Neural cell (in vitro differentiated cells): ENCODE measurements around the gene PRUNE2. TPM values are rescaled to one million over a fixed set of nuclear protein-coding genes. Genes with fewer than 3 reads are reported as not detected.

Experiments
- H2AFZ ChIP-seq: fragments of 200-600, 300-800 bp; sonication (generic), shearing (Covaris generic); 2 replicates; pipeline ENCODE4 v1.6.0; 2014; ENCODE audit warnings: low read depth, mild to moderate bottlenecking, antibody characterized with exemption, low read length, moderate library complexity
- H3F3A ChIP-seq: fragments of 200-600 bp; shearing (Covaris generic); 2 replicates; pipeline ENCODE4 v1.6.1; 2016; ENCODE audit warnings: mild to moderate bottlenecking, moderate library complexity, mixed read lengths, antibody characterized with exemption, low read length; ENCODE audit not compliant: insufficient read depth, poor library complexity, severe bottlenecking
- H3K27ac ChIP-seq: fragments of 200-600, 300-800 bp; sonication (generic), shearing (Covaris generic); 2 replicates; pipeline ENCODE4 v1.5.1; 2014; ENCODE audit warnings: mild to moderate bottlenecking, low read length, moderate library complexity
- H3K27me3 ChIP-seq: fragments of 300-800, 200-600 bp; sonication (generic), shearing (Covaris generic); 2 replicates; pipeline ENCODE4 v1.6.0; 2014; ENCODE audit warnings: mild to moderate bottlenecking, low read depth, low read length, moderate library complexity; ENCODE audit not compliant: insufficient read depth
- H3K36me3 ChIP-seq: fragments of 300-800, 200-600 bp; sonication (generic), shearing (Covaris generic); 2 replicates; pipeline ENCODE4 v1.5.1; 2014; ENCODE audit warnings: mild to moderate bottlenecking, antibody characterized with exemption, low read length, moderate library complexity; ENCODE audit not compliant: insufficient read depth
- H3K4me2 ChIP-seq: fragments of 300-800, 200-600 bp; sonication (generic), shearing (Covaris generic); 2 replicates; pipeline ENCODE4 v1.6.0; 2014; ENCODE audit warnings: mild to moderate bottlenecking, low read length
- H3K4me3 ChIP-seq: fragments of 300-800, 200-600 bp; sonication (generic), shearing (Covaris generic); 2 replicates; pipeline ENCODE4 v1.5.1; 2014; ENCODE audit warnings: mild to moderate bottlenecking, low read length, moderate library complexity
- H3K79me2 ChIP-seq: fragments of 200-600 bp; shearing (Covaris generic); replicated peaks from 2 replicates; pipeline ENCODE4 v1.6.0; 2014; ENCODE audit warnings: mild to moderate bottlenecking, low read length, moderate library complexity; ENCODE audit not compliant: insufficient read depth
- H3K9ac ChIP-seq: fragments of 300-800, 200-600 bp; sonication (generic), shearing (Covaris generic); 2 replicates; pipeline ENCODE4 v1.6.1; 2016; ENCODE audit warnings: mild to moderate bottlenecking, low read length, mixed read lengths
- H3K9me2 ChIP-seq: fragments of 200-600 bp; shearing (Covaris generic); 2 replicates; pipeline ENCODE4 v1.6.1; 2016; ENCODE audit warnings: mild to moderate bottlenecking, low read length, mixed read lengths; ENCODE audit not compliant: insufficient read depth
- H3K9me3 ChIP-seq: fragments of 200-600, 300-800 bp; sonication (generic), shearing (Covaris generic); 2 replicates; pipeline ENCODE4 v1.6.1; 2016; ENCODE audit warnings: mild to moderate bottlenecking, mixed run types, low read length, moderate library complexity, mixed read lengths
- H4K20me1 ChIP-seq: fragments of 200-600 bp; shearing (Covaris generic); 2 replicates; pipeline ENCODE4 v1.6.1; 2016; ENCODE audit warnings: mild to moderate bottlenecking, mixed run types; ENCODE audit not compliant: insufficient read depth
- CTCF ChIP-seq: fragments of 450-650 bp; IDR thresholded peaks from 2 replicates; pipeline ENCODE4 v1.5.1; 2014; ENCODE audit warnings: antibody characterized with exemption, mild to moderate bottlenecking, moderate library complexity; ENCODE audit not compliant: poor library complexity, severe bottlenecking
- EP300 ChIP-seq: fragments of 450-650 bp; conservative IDR thresholded peaks from 2 replicates; pipeline ENCODE4 v1.6.1; 2014; ENCODE audit warnings: antibody characterized with exemption, mild to moderate bottlenecking, moderate library complexity; ENCODE audit not compliant: poor library complexity, severe bottlenecking
- EZH2 ChIP-seq: fragments of 200-600, 300-800 bp; shearing (Covaris generic), sonication (generic); IDR thresholded peaks from 2 replicates; pipeline ENCODE4 v1.6.1; 2014; ENCODE audit warnings: antibody characterized with exemption, low read length, borderline replicate concordance, mild to moderate bottlenecking; ENCODE audit not compliant: insufficient read depth, poor library complexity, severe bottlenecking
- MXI1 ChIP-seq: fragments of 450-650 bp; conservative IDR thresholded peaks from 2 replicates; pipeline ENCODE4 v1.6.1; 2014; ENCODE audit warnings: antibody characterized with exemption, mild to moderate bottlenecking; ENCODE audit not compliant: poor library complexity, severe bottlenecking
- POLR2AphosphoS5 ChIP-seq: IDR thresholded peaks from 2 replicates; pipeline ENCODE4 v1.6.1; 2012
- RAD21 ChIP-seq: fragments of 450-650 bp; conservative IDR thresholded peaks from 2 replicates; pipeline ENCODE4 v1.6.1; 2014; ENCODE audit warnings: antibody characterized with exemption, mild to moderate bottlenecking, moderate library complexity
- REST ChIP-seq: IDR thresholded peaks from 2 replicates; pipeline ENCODE4 v1.6.1; 2012; ENCODE audit warnings: borderline replicate concordance
- SMC3 ChIP-seq: fragments of 450-650 bp; conservative IDR thresholded peaks from 2 replicates; pipeline ENCODE4 v1.6.1; 2014; ENCODE audit warnings: antibody characterized with exemption, mild to moderate bottlenecking, moderate library complexity; ENCODE audit not compliant: poor library complexity
- TAF1 ChIP-seq: IDR thresholded peaks from 2 replicates; pipeline ENCODE4 v1.6.1; 2012; ENCODE audit warnings: low read depth
- polyA plus RNA-seq: library from polyadenylated mRNA; depleted of rRNA; stranded (reverse); fragments of >200 nt; gene quantifications from 2 replicates; pipeline ENCODE4 v1.2.3, GENCODE V29; 2014

PRUNE2 gene
- polyA plus RNA-seq, 1 donor from 2014 or later: 9.7 TPM

GRCh38 chr9:76734716-76735115 lies 171.2 kb downstream of the PRUNE2 start:
- H3F3A ChIP-seq: no peaks in the 10 kb centered on the region
- no peaks in the 10 kb centered on the region for H3K9me2 ChIP-seq
- no peak overlapping the region for H3K4me2 ChIP-seq
- no peaks in the 10 kb centered on the region for H4K20me1 ChIP-seq
- no peak overlapping the region for H3K27ac ChIP-seq
- no peak overlapping the region for H3K9ac ChIP-seq
- H3K36me3 ChIP-seq: no peaks in the 10 kb centered on the region
- no peaks in the 10 kb centered on the region for H3K27me3 ChIP-seq
- H3K79me2 ChIP-seq: no peaks in the 10 kb centered on the region
- H3K9me3 ChIP-seq: no peaks in the 10 kb centered on the region
- no peak overlapping the region for H2AFZ ChIP-seq
- TF ChIP-seq TAF1 (no peak), EP300 (no peak), SMC3 (no peak), MXI1 (no peak), CTCF (no peak), POLR2AphosphoS5 (no peak), EZH2 (no peak), RAD21 (no peak), REST (no peak)
- no peak overlapping the region for H3K4me3 ChIP-seq

GRCh38 chr9:76733096-76733495 lies 172.8 kb downstream of the PRUNE2 start:
- H3K9ac ChIP-seq: no peak overlapping the region
- no peak overlapping the region for H3K27ac ChIP-seq
- TF ChIP-seq TAF1: no peak
- TF ChIP-seq EZH2: no peak
- no peak for TF ChIP-seq CTCF
- no peak for TF ChIP-seq EP300
- no peak for TF ChIP-seq RAD21
- TF ChIP-seq REST: no peak
- no peak for TF ChIP-seq SMC3
- no peak for TF ChIP-seq POLR2AphosphoS5
- TF ChIP-seq MXI1: no peak
- H2AFZ ChIP-seq: no peak overlapping the region
- H3K4me3 ChIP-seq: no peak overlapping the region
- no peaks in the 10 kb centered on the region for H3K79me2 ChIP-seq
- H3K9me2 ChIP-seq: no peaks in the 10 kb centered on the region
- no peaks in the 10 kb centered on the region for H3K27me3 ChIP-seq
- no peaks in the 10 kb centered on the region for H3K9me3 ChIP-seq
- H3K36me3 ChIP-seq: no peaks in the 10 kb centered on the region
- H3F3A ChIP-seq: no peaks in the 10 kb centered on the region
- no peaks in the 10 kb centered on the region for H4K20me1 ChIP-seq
- H3K4me2 ChIP-seq: no peak overlapping the region
